Testis (tissue), 3 donors: ENCODE data around the gene CNTN5. TPM values are rescaled to one million over a fixed set of nuclear protein-coding genes. Genes with fewer than 3 reads are reported as not detected.

Experiments
- DNase-seq: peaks from one replicate; pipeline ENCODE4 v3.0.0-alpha.2; 2019
- H3K27ac ChIP-seq, 2 donors: fragments of 200-600 bp; sonication (generic); one replicate each; pipeline ENCODE4 v1.5.1; 2019
- H3K27me3 ChIP-seq: fragments of 200-600 bp; sonication (generic); one replicate; pipeline ENCODE4 v1.5.1; 2019
- H3K36me3 ChIP-seq: fragments of 200-600 bp; sonication (generic); one replicate; pipeline ENCODE4 v1.5.1; 2017; ENCODE audit warnings: low read depth; ENCODE audit errors: missing control alignments
- H3K4me1 ChIP-seq: fragments of 200-600 bp; sonication (generic); one replicate; pipeline ENCODE4 v1.5.1; 2019
- H3K4me3 ChIP-seq, 2 donors: fragments of 200-600 bp; sonication (generic); one replicate each; pipeline ENCODE4 v1.5.1; 2017 to 2019
- H3K9me3 ChIP-seq: fragments of 200-600 bp; sonication (generic); one replicate; pipeline ENCODE4 v1.5.1; 2017
- CTCF ChIP-seq, 3 experiments: fragments of 450-650 bp in 2 of 3; fragments of 200-600 bp in 1 of 3; sonication (generic) in 1 of 3; IDR thresholded peaks; one replicate each; pipeline ENCODE4 v1.5.1; 2016 to 2019; ENCODE audit warnings: antibody characterized with exemption in 3 of 3, mild to moderate bottlenecking in 2 of 3, moderate library complexity in 1 of 3
- POLR2A ChIP-seq: fragments of 450-650 bp; IDR thresholded peaks from one replicate; pipeline ENCODE4 v1.6.1; 2017; ENCODE audit warnings: antibody characterized with exemption, mild to moderate bottlenecking, moderate library complexity
- WGBS, 2 donors: methylation state at CpG; one replicate each; pipeline ENCODE4 v1.1.5; 2018; 5-methylcytosine and 5-hydroxymethylcytosine counted together
- intact Hi-C: fragments of 100-400 bp; cut with DNase I; formaldehyde crosslinking; loops from one replicate; pipeline ENCODE4 v1.15.1; 2023; ENCODE audit warnings: low total_unique reads
- polyA plus RNA-seq: library from polyadenylated mRNA; stranded (reverse); fragments of 350-450 nt; fragmentation: Illumina TruSeq; extraction: RNeasy Lipid Tissue Mini Kit (QIAGEN cat#74804); gene quantifications from one replicate; pipeline ENCODE4 v1.2.3, GENCODE V29; 2014; ENCODE audit warnings: low read depth, low replicate concordance; ENCODE audit not compliant: insufficient read depth
- total RNA-seq, 2 donors: library from RNA; depleted of rRNA; stranded (reverse); fragments of >200 nt; gene quantifications; one replicate each; pipeline ENCODE4 v1.2.3, GENCODE V29; 2016

Gene CNTN5
- total and polyA plus RNA-seq, 3 donors from 2014 or later, result 0.55 to 0.99 (median 0.78) TPM

- Histone ChIP-seq H3K9me3 (no peaks in the 10 kb centered on the region), H3K4me3 (no peak overlapping the region), H3K36me3 (no peaks in the 10 kb centered on the region), H3K27me3 (no peaks in the 10 kb centered on the region), H3K27ac (no peak overlapping the region), H3K4me1 (no peaks in the 10 kb centered on the region)
- DNase-seq, result no peak
- intact Hi-C loops, result no loop called here
- no peak for TF ChIP-seq CTCF (IDR thresholded peaks at IDR 0.05)
- TF ChIP-seq POLR2A, result no peak
These were observed 1051.4 kb downstream of the CNTN5 start for GRCh38 chr11:100072131-100072530.

GRCh38 chr11:100080381-100080780 lies 1059.6 kb downstream of the CNTN5 start:
- TF ChIP-seq CTCF (IDR thresholded peaks at IDR 0.05) (no peak), POLR2A (no peak)
- no peak for DNase-seq
- Histone ChIP-seq H3K36me3 (no peaks in the 10 kb centered on the region), H3K27ac (no peak overlapping the region), H3K9me3 (no peaks in the 10 kb centered on the region), H3K4me1 (no peaks in the 10 kb centered on the region), H3K27me3 (no peaks in the 10 kb centered on the region), H3K4me3 (no peak overlapping the region)
- 89 to 95% methylated on average over 2 of the region's 2 CpGs for WGBS, 2 donors
- intact Hi-C loops, result no loop called here

GRCh38 chr11:100080821-100081220 lies 1060.1 kb downstream of the CNTN5 start:
- H3K36me3 ChIP-seq, result no peaks in the 10 kb centered on the region
- no peak for DNase-seq
- no peak overlapping the region for H3K27ac ChIP-seq
- no peak overlapping the region for H3K4me3 ChIP-seq
- no peaks in the 10 kb centered on the region for H3K27me3 ChIP-seq
- intact Hi-C loops, result no loop called here
- no peak for TF ChIP-seq CTCF (IDR thresholded peaks at IDR 0.05)
- TF ChIP-seq POLR2A, result no peak
- no peaks in the 10 kb centered on the region for H3K4me1 ChIP-seq
- H3K9me3 ChIP-seq, result no peaks in the 10 kb centered on the region

- H3K9me3 ChIP-seq, result no peaks in the 10 kb centered on the region
- WGBS, 2 donors, result 95 to 100% methylated on average over 2 of the region's 2 CpGs
- no peaks in the 10 kb centered on the region for H3K36me3 ChIP-seq
- no peaks in the 10 kb centered on the region for H3K27me3 ChIP-seq
- no peak for DNase-seq
- H3K27ac ChIP-seq, result no peak overlapping the region
- no peak overlapping the region for H3K4me3 ChIP-seq
- TF ChIP-seq CTCF (IDR thresholded peaks at IDR 0.05) (no peak), POLR2A (no peak)
- H3K4me1 ChIP-seq, result no peaks in the 10 kb centered on the region
- intact Hi-C loops, result no loop called here
These were observed 1072.9 kb downstream of the CNTN5 start for GRCh38 chr11:100093698-100094097.

- no peak overlapping the region for H3K27ac ChIP-seq
- H3K9me3 ChIP-seq, result no peaks in the 10 kb centered on the region
- H3K4me1 ChIP-seq, result no peaks in the 10 kb centered on the region
- WGBS, 2 donors, result 83% methylated on average over 4 of the region's 4 CpGs
- no peak for DNase-seq
- no peaks in the 10 kb centered on the region for H3K36me3 ChIP-seq
- no peaks in the 10 kb centered on the region for H3K27me3 ChIP-seq
- intact Hi-C loops, result no loop called here
- no peak for TF ChIP-seq CTCF (IDR thresholded peaks at IDR 0.05)
- TF ChIP-seq POLR2A, result no peak
- H3K4me3 ChIP-seq, result no peak overlapping the region
These were observed 1073.5 kb downstream of the CNTN5 start for GRCh38 chr11:100094121-100094865.
